ENCODE measurements around the gene CXCR6.
A peak's percentile ranks its signal among the peaks of the same experiment; 100 is the strongest.

The CXCR6 gene

DNA sequence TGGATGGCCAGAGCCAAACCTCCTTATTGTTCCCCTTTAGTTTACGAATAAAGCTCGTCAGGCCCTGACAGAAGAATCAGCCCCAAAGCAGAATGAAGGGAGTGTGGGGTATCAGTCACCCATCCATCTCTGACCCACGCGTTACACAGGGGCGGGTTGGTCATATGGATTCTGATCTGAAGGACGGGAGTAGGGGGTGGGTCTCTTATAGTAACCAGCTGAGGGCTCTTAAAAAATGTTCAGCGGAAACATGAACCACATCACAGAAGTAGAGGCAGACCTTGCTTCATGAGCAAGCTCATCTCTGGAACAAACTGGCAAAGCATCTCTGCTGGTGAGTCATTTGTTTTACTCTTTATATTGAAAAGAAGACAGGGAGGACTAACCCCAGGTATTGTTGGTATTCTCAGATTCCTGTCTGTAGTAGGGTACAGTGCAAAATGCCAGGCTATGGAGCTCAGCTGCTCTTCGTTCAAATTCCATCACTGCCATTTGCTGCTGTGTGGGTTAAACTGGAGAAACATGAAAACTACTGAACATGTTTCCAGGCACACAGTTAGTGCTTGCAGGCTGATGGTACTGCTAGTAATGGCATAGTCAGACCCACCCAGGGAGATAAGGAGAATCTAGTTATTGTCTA, at the start of gene CXCR6:
CXCR6 (plus strand) TSS at position 258 of the 640 bp plus-strand sequence. CDS start 3,018 bp downstream, outside the sequence.
- DNase-seq (ENCODE audit: low read depth) = no peak

DNA sequence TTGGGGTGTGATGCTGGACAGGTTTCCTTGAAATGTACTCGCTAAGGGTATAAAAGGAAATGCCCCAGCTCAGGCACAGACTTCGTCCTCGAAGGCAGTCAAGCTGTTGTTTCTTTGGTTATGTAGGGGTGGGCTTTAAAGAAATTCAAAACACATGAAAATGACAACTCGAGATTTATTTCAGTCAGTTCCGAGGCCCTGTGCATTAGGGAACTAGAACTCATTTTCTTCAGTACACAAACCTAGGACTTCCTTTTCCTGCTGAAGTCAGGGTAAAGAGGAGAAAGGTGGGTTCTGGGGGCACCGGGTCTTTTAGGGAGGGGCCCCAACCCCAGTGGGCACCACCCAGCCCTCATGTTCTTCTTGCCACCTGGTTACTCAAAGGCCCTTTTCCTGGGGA, 49.2 kb upstream of the CXCR6 start:
- DNase-seq (ENCODE audit: low read depth) = no peak

DNA sequence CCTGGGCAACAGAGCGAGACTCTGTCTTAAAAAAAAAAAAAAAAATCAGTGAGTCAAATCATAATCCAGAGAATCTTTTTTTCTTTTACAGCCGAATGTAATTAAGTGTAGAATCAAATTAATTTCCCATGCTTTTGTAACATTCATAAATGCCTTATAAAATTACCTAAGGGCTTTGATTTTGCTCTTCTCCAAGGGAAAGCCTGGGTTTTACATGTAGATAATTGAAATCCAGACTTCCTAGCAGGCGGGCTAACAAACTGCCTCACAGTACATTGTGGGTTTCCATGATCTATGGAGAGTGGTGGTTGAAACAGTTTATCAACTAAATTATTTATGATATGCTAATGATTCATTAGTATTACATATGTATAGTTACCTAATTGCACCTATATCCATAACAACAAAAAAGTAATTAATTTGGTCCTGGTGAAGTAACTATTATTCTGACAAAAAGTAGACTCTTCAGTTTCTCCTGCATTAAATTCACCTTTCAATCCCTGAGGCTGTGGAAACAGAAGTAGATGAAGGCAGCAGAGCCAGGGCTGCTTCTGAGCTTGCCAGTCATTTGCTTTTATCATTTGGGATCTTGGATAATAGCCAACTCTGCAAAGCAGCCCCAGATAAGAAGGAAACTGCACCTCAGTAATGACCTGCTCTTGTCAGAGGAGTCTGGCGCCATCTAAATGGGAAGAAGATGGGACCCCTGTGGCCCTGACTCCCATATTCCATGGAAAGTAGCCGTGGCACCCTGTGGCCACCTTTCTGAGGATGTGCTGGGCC, 47.4 kb upstream of the CXCR6 start:
- no peak for DNase-seq (ENCODE audit: low read depth)

DNA sequence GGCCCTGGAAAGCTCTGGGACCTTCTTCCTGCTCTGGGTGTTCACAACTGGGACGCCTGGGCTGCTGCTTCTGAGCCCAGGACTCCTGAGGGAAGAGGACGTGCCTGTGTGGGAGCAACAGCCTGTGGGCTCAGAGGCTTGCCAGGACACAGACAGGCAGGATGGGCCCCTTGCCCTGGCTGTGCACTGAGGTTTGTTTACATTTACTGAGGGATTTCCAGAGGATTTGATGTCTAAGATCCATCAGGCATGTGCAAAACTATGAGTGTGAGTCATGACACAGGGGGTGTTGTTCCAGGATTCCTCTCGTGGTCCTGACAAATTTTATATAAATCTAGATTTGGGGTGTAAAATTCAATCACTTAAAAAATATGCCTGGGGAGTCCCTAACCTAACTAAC, 46.3 kb upstream of the CXCR6 start:
- no peak for DNase-seq (ENCODE audit: low read depth)

DNA sequence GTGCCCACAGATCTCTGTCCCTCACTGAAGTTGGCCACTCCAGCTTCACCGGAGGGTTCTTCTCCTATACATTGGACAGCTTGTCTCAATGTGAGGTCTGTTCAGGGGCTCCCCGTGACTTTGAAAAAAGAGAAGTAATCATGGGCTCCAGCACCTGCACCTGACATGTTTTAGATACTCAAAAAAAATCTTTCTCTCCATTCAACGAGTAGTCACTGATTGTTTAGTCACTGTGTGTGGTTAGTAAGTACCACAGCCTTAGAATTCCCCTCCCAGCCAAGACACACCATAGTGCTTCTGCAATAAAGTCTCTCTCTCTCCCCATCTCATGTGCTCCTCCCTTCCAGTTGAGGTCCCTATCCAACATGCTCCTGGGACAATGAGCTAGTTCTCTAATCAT, 38.3 kb upstream of the CXCR6 start:
- no peak for DNase-seq (ENCODE audit: low read depth)

DNA sequence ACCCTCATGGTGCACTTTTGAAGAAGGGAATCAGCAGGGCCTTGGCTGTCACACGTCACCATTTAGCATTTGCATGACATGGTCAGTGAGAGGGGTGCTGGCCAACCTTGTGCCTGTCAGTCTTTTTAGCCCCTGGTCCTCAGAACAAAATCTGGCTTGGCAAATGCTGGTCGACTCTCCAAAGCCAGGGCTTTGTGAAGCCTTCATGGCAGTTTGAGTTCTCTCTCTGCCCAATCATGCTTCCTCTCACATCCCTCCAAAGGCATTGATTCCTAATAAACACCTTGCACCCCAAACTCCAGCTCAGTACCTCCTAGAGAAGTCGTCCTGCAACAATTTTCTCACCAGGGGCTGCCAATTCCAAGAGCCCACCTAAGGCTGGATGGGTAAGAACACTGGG, 37.5 kb upstream of the CXCR6 start:
- no peak for DNase-seq (ENCODE audit: low read depth)

DNA sequence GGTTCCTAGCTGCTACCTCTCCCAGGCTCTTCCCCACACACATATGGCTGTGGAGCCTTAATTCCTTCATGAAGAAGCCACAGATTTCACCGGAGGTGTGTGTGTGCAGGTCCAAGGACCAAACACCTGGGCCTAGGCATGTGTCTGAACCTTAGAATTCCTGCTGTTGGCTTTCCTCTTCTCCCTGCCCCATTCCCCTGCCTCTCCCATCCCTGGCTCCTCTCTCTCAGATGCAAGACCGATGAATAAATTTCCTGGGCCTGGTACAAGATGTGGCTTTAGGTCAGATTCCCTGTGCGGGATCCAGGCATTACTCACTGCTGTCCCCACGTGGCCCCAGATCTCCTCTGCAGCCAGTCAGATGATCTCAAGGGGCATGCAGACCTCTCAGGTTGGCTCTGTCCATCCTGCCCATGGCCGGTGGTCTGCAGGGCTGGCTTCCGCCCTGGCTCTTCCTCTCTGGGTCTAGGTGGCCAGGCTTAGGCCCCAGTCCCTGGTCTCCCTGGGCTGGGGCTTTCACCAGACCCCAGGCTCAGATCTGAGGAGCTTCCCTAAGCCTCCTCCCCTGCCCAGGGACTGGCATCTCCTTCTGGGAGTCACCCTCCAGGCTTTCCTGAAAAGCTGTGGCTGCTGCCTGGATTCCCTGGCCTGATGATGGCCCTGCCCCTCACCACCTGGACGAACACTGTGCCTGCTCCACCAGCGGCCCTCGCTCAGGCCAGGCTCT, 36.4 kb upstream of the CXCR6 start:
- DNase-seq (ENCODE audit: low read depth) = no peak

DNA sequence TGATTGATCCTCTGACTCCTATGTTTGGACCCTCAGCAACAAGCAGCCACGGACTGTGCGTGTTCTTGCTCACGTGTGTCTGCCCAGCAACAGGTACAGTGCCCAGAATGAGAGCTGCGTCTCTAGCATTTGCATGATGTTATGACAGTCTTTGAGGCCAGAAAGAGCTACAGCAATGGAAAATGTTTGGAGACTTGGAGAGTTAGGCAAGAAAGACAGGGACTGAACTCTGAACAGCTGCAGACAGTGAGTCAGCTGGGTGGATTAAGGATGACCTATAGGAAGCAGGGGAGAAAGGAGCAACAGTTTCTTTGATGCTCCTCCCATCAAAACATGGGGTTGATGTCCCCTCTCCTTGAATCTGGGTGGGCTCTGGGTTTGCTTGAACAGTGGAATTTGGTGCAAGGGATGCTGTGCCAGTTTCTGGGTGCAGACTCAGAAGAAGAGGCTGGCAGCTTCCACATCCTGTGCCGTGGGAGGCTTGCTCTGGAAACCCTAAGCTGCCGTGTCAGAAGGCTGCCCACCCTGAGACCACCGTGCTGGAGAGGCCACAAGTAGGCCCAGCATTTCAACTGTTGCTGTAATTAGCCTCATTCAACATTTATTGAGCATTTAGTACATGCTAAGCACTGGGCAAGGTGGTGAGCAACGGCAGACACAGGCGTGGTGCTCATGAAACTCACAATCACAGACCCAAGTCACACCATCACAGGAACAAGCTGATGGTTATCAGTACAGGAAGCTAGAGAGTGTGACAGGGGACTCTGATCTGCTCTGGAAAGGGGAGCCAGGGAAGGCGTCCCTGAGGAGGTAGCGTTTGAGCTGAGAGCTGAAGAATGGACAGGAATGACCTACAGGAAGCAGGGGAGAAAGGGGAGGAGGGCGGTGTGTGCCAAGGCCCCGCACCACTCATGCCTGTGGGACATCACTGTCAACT, 35.2 kb upstream of the CXCR6 start:
- peak; percentile 6 for DNase-seq (ENCODE audit: low read depth)

DNA sequence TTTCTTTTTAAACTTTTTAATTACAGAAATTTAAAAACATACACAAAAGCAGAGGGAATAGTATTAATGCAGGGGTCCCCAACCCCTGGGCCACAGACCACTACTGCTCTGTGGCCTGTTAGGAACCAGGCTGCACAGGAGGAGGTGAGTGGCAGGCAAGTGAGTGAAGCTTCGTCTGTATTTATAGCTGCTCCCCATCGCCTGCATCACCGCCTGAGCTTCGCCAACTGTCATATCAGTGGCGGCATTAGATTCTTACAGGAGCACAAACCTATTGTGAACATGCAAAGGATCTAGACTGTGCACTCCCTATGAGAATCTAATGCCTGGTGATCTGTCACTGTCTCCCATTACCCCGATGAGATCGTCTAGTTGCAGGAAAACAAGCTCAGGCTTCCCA, 34.5 kb upstream of the CXCR6 start:
- no peak for DNase-seq (ENCODE audit: low read depth)

DNA sequence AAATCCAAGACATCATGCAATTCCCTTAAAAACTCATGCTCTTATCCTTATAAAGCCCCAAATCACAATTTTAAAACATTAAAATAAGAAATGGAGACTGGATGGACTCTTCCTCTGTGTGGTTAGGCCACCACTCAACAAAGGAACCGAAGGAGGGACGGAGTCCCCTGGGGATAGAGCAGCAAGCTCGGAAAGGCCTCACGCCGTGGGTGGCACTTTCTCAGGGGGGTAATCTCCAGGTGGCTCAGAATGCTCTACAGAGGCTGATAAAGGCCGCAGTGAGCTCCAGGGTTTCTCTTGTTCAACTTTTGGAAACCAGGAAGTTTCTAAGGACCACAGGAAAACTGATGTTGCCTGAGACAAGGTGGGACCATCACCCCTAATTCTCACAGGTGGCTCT, 33.7 kb upstream of the CXCR6 start:
- no peak for DNase-seq (ENCODE audit: low read depth)

DNA sequence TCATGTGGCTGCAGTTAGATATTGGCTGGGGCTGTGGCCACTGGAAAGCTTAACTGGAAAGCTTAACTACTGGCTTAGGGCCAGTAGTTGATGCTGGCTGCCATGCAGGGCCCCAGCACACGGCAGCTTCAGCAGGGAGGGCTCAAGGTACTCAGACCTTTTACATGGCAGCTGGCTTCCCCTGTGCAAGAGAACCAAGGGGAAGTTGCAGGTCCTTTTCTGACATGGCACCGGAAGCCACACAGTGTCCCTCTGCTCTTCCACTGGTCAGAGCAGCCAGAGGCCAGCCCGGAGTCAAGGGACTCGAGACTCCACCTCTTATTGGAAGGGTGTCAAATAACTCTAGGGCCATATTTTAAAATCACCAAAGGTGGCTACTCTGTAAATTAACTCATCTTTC, 32.4 kb upstream of the CXCR6 start:
- no peak for DNase-seq (ENCODE audit: low read depth)

DNA sequence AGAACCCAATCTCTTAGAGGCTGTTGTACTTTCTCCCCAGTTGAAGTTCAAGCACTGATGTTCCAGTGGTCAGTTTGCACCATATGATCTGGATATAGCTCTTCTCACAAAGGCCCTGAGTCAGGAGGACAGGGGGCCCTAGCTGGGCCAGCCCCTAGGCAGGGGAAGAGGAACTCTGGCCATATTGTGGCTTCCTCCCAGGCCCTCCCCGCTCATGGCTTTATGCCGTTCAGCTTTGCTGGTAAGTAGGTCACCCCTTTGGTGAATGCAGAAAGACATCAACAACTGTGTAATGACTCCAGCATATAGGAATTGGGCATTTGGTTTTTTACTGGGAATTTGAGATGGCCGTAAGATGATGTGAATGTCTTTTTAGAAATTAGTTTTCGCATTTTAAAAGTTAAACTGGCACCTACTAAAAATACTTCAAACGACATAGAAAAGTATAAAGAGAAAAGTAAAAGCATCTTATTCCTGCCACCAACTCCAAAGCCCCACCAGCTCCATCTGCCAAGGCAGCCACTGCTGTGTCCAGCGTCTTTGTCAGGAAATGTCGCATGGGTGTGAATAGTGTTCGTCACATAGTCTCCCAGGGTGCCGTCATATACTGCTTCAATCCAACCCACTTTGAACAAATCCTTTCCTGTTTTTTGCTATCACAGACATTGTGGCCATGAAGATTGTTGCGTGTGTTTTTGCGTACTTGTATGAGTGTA, 31.6 kb upstream of the CXCR6 start:
- no peak for DNase-seq (ENCODE audit: low read depth)

DNA sequence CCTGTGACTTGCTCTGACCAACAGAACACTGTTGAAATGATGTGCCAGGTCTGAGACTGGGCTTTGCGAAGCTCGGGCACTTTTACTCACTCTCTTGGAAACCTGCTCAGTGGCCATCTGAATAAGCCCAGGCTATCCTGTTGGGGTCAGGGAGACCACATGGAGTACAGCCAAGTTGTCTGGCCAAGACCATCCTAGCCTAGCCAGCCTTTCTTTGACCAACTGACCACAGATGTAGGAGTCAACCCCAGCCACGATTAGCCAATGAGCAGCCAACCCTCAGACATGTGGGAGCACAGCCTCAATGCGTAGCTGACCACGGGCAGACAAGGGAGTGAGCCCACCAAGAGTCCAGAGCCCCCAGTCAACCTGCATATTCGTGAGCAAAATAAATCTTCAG, 30.8 kb upstream of the CXCR6 start:
- no peak for DNase-seq (ENCODE audit: low read depth)

DNA sequence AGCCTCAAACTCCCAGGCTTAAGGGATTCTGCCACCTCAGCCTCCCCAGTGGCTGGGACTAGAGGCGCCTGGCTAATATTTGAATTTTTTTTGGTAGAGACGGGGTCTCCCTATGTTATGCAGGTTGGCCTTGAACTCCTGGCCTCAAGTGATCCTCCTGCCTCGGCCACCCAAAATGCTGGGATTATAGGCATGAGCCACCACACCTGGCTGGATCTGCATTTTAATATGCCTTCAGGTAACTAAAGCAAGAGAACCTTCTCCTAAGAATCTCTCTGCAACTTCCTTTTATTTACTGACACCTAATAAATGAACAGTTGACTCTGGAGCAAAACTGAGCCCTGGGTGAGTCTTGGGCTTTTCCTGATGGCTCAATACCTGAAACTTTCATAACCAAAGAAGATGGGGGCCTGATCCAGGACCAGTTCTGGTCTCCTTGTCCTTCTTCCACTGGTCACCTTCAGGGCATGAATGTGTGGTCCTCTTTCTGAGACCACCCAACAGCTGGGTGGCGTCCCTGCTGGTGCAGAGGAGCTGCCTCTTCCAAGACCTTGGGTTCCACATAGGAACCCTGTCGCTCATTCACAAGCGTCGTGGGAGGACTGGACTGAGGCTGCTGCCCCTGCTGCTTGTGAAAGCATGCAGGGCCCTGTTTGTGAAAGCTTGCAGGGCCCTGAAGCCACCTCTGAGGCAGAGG, 28.8 kb upstream of the CXCR6 start:
- no peak for DNase-seq (ENCODE audit: low read depth)

DNA sequence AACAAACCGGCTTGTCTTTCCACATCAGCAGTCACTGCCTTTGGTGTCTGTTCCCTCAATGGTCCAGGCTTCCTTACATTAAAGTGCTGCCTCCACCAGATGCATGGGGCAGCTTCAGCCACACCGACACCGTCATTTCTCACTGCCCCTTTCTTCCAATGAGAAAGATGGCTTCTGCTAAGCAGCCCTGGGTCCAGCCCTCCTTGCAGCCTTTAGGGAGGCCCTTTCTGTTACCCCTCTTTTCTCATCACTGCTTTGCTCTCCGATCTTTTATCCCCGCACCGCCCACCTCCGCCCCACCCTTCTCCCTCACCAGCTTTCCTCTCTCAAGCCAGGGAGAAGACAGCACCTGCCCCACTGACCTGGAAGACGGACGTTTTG, 28.2 kb upstream of the CXCR6 start:
- no peak for DNase-seq (ENCODE audit: low read depth)

DNA sequence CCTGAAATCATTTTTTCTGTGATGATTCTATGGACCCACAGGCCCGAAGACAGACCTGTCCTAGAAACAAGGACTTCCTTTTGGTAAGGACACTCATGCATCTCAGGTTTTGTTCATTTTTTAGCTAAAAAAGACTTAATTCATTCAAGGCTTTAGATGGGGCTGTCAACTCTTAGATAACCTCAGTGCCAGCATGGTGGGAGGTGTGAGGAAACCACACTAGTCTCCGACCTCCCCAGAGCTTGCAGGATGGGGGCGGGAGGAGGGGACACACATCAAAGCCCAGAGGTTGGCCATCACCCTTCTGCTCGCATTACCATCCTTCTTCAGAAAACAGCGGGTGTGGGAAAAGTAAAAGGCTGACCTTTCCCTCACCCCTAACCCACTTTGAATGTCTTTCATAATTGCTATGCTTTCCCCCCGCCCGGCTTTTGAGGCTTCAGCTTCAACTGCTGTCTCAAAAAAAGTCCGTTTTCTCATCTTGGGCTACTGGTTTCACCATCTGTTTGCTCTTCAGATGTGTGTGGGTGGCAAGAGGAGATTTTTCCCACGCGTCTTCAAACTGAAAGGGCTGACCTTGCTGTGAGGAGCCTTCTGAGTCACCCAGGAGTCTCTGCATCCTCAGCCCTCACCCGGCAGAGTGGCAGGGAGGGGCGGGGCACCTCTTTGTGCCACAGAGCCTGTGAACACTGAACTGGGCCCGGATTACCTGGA, 27.6 kb upstream of the CXCR6 start:
- DNase-seq (ENCODE audit: low read depth) = peak; percentile 63

DNA sequence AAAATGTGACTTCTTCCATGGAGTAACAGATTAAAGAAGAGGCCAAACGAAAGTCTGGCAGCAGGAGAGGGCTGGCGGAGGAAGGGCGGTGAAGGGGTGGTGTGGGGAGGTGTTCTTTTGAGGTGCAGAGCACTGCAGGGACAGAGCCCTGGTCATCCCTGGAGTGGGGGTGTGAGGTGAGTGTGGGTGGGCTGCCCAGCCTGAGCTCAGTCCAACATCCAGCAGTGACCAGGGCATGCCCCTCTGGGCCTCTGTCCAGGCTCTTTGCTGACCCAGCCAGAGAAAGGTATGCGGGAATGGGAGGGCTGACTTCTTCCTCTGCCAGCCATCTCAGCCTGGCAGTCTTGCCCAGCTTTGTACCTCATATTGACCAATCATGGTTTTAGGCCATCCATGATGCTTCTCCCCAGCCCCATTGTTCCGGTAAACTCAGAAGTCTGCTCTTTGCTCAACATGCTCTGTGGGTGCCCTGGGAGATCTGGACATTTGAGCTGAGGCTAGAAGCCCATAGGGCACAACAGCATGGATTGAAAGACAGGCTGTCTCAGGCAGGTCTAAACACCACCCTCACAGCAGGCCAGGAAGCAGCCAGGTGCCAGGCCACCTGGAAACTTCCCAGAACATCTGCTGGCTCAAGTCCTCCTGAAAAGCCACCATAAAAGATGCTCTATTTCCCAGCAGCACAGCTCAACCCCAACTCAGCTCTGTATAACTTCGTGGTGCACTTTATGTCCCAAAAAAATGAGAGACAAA, 25.9 kb upstream of the CXCR6 start:
- no peak for DNase-seq (ENCODE audit: low read depth)

DNA sequence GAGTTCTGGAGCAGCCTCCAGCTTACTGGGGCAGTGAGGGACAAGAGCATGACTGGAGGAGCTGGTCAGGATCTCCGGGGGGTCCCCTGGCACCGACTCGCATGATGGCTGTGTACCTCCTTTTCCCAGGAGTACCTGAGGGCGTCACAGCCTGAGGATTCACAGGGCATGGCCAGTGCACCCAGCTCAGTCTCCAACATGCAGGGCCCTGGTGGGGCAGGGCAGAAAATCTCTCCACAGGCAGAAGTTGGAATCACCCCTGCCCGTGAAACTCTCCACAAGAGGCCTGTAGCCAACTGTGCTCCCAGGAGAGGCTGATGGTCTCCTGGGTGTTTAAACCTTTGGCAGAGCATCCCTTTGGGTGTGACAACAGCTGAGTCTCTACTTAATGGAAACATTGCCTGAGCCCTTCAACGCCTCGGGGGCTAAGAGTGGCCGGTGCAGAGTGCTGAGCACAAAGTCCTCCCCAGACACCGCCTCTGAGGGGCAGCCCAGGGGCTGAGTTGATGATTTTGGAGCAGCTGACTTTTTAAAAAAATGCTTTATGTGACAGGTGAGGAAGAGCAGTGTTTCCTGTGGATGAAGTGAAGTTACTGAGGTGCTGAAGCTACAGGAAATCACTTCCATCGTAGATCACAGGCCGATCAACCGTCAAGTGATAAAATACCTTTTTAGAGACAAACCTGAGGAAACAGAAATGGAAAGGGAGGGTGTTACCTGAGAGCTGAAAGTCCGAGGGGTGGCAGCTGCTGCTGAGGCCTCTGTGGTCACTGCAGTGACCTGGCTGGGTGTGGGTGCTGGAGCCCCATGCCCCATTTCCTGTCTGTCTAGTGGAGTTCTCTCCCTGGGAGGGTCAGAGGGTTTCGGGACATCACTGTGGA, 21.9 kb upstream of the CXCR6 start:
- no peak for DNase-seq (ENCODE audit: low read depth)

DNA sequence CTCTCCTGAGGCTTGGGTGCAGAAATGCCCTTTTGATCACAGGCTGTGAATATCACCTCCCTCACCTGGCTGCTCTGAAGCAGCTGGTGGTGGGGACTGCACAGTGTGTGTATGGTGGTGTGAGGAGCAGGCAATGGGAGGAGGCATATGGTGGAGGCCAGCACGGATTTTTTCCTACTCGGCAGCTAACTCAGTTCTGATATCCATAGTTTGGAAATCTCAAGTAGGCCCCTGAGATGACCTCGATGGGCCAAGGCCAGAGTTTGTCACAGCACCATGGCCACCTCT, 21.3 kb upstream of the CXCR6 start:
- DNase-seq (ENCODE audit: low read depth) = no peak

Data from activated T-helper 1 cell treated with Interleukin-2 at 50 U/mL for 16 hours (primary cell).